ENCODE results near the gene EPHB2.

Gene EPHB2

DNA sequence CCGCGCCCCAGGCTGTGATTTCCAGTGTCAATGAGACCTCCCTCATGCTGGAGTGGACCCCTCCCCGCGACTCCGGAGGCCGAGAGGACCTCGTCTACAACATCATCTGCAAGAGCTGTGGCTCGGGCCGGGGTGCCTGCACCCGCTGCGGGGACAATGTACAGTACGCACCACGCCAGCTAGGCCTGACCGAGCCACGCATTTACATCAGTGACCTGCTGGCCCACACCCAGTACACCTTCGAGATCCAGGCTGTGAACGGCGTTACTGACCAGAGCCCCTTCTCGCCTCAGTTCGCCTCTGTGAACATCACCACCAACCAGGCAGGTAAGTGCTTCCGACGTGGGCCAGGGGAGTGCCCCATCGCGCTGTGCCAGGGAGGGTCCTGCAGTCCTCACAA lies 154.2 kb downstream of the EPHB2 start:
- no peak for DNase-seq

DNA sequence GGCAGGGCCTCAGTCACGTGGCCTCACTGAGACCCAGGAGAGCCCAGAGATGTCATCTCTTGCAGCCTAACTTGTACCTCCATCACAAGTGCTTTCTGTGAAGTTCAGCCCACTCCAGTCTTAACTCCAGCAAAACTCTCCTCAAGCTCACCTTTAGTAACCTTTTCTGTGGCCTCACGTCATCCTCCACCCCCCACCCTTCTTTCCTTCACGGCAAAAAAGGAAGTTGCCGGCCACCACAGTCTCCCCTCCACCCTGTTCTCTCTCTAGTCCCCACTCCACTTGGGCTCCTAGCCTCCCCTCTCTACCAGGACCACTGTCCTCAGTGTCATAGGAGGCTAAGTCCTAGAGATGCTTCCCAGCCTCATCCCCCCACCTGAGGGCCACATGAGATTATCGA lies 155.1 kb downstream of the EPHB2 start:
- no peak for DNase-seq

DNA sequence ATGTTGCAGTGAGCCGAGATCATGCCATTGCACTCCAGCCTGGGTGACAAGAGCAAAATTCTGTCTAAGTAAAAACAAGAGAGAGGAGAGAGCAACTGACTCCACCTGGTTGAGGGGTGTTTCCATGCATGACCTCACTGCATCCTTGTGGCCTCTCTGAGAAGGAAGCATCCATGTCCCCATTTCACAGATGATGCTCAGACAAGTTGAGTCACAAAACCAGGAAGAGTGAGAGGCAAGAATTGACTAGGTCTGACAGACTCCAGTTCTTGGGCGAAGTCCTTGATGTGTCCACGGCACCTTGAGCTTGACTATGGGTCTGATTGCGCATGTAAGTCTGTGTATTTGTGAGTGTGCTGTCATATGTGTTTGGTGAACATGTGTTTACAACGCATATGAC lies 156.2 kb downstream of the EPHB2 start:
- no peak for DNase-seq

DNA sequence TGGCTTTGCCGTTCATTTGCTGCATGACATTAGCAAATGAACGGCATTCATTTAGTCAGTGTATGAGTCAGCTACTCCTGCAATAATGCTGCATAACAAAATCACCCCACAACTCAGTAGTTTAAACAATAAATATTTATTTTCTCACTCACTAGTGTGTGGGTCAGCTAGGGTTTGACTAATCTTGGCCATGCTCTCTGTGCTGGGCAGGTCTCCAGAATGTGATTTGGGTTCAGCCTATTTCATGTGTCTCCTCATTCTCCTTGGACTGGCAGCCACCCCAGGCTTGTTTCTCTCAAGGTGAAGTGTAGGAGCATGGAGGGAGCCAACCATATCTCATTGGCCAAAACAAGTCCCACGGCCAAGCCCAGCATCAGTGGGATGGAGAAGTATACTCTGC lies 157.7 kb downstream of the EPHB2 start:
- no peak for DNase-seq

GRCh38 chr1:22869325-22869724 lies 158.7 kb downstream of the EPHB2 start:
- no peak for DNase-seq

DNA sequence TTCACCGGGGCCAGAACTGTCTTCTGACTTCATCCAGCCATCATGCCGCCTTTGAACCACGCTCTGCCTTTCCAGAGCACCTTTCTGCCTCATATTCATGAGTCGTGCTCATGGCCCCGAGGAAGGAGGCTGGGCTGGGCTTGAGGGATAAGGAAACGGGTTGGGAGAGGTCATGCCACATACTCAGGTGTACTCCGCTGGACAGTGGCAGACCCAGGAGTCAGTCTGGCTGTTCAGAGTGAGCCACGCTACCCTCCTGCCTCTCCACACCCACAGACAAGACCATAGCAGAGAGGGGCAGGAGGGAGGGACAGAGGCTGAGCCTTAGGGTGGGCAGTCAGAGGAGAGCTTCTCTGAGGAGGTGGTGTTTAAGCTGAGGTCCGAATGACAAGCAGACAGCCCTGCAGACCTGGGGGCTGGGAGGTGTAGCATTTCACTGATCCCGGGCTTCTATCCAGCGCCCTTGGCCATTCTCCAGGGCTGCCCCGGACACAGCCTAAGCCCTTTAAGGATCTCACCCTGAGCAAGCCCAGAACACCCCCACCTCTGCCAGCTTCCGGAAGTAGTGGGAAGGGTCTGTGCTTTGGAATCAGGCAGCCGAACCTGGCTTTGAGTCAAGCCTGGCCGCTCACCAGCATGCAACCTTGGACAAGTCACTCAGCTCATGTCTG lies 159.7 kb downstream of the EPHB2 start:
- no peak for DNase-seq

DNA sequence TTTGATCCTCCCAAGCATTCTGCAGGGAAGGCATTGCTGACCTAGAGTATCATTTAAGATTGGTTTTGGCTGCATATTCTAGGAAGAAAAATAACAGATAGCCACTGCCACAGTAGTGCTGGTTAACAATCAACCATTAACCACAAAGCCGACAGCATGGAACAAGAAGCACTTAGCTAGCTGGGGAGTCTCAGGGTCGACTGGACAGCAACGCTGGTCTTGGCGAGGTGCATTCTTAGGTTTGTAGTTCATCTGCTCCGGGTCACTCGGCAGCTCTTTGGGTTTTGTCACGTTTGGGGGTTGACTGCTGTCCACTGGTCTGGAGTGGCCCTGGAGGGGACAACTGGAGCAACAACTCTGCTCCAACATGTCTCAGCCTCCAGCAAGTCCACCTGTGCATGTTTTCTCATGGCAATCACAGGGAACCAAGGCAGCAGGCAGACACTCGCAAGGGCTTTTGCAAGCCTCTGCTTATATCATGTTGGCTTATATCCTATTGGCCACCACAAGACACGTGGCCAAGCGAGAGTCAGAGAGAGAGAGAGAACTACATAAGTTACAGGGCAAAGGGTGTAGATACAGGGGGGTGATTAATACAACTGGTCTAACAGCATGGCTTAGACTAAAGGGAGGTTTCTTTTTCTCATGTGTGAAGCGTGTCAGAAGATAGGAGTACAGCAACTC lies 162.5 kb downstream of the EPHB2 start:
- DNase-seq = no peak

GRCh38 chr1:22874785-22875184 lies 164.1 kb downstream of the EPHB2 start:
- DNase-seq = no peak

DNA sequence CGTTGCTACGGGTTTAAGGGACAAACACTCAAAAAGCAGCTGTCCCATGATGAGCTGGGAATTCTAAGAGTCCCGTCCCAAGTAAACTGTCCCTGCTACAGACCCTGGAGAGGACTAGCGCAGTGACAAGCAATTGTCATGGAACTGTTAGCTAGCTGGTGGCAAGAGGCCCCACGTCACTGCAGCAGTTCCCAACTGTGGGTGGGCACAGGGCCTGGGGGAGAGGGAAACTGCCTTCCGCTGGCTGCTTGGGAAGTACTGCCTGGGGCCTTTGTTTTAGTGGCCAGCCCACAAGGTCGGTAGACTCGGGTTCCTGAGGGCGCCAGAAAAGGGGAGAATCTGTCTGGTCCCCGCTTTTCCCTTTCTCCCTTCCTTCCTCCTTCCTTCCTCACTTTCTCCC lies 164.6 kb downstream of the EPHB2 start:
- DNase-seq = no peak

GRCh38 chr1:22875841-22876240 lies 165.2 kb downstream of the EPHB2 start:
- no peak for DNase-seq

DNA sequence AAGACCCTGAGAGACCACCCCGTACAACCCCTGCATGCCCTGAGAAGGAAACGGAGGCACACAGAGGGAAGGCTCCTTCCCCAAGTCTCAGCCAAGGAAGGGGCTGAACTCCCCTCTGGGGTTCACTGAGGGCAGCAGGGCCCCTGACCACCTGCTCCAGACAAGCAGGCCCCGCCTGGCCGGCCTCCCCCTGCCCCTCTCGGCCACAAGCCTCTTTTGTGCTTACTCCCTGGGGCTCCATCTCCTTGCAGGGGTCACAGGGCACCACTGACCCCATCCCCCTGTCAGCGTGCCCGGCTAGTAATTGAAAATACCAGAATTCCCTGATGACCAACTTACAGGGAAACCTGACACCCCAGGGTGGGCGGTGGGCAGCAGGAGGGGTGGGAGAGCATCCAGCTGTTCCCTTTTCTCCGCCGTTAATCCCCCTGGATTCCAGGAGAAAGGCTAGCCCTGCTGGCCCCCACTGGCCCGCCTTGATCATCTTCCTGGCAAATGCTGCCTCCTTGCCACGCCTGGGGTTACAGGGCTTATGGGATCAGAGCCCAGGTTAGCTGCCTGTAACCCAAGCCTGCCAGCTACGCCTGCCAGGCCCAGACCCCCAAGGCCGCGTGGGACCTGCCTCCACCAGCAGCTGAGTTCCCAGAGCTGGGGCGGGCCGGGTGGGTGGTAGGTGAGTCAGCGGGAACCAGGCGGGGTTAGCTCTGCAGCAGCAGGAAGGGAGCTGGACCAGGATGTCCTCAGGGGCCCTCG lies 165.9 kb downstream of the EPHB2 start:
- DNase-seq = no peak

GRCh38 chr1:22877112-22877915 lies 166.7 kb downstream of the EPHB2 start:
- no peak for DNase-seq

DNA sequence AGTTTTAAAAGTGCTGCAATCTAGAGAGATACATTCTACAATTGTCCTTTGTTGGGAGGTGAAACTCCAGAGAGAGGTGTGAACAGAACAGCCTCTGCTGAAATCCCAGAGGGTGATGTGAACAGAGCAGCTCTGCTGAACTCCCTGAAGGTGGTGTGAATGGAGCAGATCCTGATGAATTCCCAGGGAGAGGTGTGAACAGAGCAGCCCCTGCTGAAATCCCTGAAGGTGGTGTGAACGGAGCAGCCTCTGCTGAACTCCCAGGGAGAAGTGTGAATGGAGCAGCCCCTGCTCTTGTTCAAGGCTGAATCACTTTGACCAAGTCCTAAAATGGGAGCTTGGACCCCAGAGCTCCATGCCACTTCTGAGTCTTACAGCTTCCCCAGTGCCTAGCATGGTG lies 167.3 kb downstream of the EPHB2 start:
- DNase-seq = no peak

DNA sequence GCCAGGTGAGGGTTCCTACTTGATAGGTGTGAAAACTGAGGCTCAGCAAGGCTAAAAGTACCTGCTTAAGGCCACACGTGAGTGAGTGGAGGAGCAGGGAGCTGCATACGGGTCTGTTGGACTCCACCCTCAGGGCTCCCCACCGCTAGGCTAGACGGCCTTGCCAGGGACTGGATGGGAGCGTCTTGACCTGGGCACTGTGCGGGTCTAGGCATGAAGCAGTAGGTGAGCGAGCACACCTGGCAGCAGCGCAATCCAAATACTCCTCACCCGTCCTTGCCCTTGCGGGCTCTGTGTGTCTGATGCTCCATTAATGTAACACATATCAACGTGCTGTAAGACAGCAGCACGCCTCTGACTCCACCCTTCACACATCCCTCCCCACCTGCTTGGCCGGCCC lies 168.0 kb downstream of the EPHB2 start:
- DNase-seq = no peak

DNA sequence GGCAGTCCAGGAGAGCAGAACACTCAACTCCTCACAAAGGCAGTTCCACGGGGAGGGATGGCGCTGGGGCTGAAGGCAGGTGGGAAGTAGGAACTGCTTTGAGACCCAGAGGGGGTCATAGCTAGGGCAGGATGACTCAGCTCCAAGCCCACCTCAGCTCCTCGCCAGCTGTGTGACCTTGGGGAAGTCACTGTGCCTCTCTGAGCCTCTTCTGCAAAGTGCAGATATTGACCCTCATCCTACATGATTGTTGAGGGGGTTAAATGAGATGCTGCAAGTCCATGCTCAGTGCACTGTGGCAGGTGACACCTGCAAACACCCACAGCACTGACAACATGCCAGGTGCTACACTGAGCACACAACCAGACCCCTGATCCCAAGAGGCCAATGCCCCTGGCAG lies 168.8 kb downstream of the EPHB2 start:
- DNase-seq = no peak

GRCh38 chr1:22880174-22880601 lies 169.5 kb downstream of the EPHB2 start:
- DNase-seq = no peak

GRCh38 chr1:22883406-22883805 lies 172.8 kb downstream of the EPHB2 start:
- DNase-seq = no peak

- DNase-seq = peak; percentile 31
These were observed 174.3 kb downstream of the EPHB2 start for GRCh38 chr1:22884806-22885530.

GRCh38 chr1:22886211-22886610 lies 175.6 kb downstream of the EPHB2 start:
- DNase-seq = no peak

DNA sequence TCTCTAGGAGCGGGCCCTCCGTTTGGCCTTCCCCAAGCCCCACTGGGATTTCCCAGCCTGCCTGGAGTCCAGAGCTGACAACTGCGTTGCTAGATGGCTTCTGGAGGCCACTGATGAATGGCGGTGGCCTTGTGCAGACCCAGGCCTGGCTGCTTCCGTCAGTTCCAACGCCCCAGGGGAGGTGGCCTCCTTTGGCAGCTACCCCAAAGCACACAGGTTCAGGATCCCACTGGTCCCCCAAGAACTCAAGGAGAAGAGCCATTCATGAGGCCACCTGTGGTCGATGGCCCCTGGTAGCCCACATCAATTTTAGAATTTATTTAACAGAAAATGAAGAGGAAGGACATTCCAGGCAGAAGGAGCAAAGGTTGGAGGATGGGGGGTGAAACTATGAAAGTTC lies 176.9 kb downstream of the EPHB2 start:
- no peak for DNase-seq

- DNase-seq = no peak
These were observed 177.9 kb downstream of the EPHB2 start for GRCh38 chr1:22888320-22889075.
